ENCODE measurements around the gene ROBO2. TPM values are rescaled to one million over a fixed set of nuclear protein-coding genes. Genes with fewer than 3 reads are reported as not detected.

Gene ROBO2
- polyA plus RNA-seq, 2 of the 4 experiments (the other 2 are of a cell fraction) = 0.04 TPM; not detected in 1

GRCh38 chr3:77536038-77536775 is 496.3 kb downstream of the ROBO2 start:
- no peaks in the 10 kb centered on the region for H3K4me1 ChIP-seq
- H3K9me3 ChIP-seq = no peaks in the 10 kb centered on the region; the same call in 2 of the 3 replicates
- ATAC-seq (no peak), FAIRE-seq (no peak), DNase-seq (ENCODE audit: low read depth in 1 of 2, low spot score in 1 of 2) (no peak)
- 25% methylated on average over 3 of the region's 3 CpGs for WGBS (ENCODE audit: missing lambda C conversion rate)
- H3K27ac ChIP-seq = no peak overlapping the region
- CTCF ChIA-PET = no interaction called here
- H3K4me3 ChIP-seq = no peak overlapping the region
- POLR2A ChIA-PET = no interaction called here
- no peak overlapping the region for H3K4me2 ChIP-seq
- no peak for TF ChIP-seq PBX3 (IDR thresholded peaks at IDR 0.05)
- TF ChIP-seq, protein P1, sequence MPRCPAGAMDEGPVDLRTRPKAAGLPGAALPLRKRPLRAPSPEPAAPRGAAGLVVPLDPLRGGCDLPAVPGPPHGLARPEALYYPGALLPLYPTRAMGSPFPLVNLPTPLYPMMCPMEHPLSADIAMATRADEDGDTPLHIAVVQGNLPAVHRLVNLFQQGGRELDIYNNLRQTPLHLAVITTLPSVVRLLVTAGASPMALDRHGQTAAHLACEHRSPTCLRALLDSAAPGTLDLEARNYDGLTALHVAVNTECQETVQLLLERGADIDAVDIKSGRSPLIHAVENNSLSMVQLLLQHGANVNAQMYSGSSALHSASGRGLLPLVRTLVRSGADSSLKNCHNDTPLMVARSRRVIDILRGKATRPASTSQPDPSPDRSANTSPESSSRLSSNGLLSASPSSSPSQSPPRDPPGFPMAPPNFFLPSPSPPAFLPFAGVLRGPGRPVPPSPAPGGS (IDR thresholded peaks at IDR 0.05) = no peak
- TF ChIP-seq ESRRA (IDR thresholded peaks at IDR 0.05; ENCODE audit: borderline replicate concordance, low read length) = no peak
- TF ChIP-seq JUN (IDR thresholded peaks at IDR 0.05) = no peak
- TF ChIP-seq HES2 (IDR thresholded peaks at IDR 0.05) = no peak
- TF ChIP-seq, protein P2, sequence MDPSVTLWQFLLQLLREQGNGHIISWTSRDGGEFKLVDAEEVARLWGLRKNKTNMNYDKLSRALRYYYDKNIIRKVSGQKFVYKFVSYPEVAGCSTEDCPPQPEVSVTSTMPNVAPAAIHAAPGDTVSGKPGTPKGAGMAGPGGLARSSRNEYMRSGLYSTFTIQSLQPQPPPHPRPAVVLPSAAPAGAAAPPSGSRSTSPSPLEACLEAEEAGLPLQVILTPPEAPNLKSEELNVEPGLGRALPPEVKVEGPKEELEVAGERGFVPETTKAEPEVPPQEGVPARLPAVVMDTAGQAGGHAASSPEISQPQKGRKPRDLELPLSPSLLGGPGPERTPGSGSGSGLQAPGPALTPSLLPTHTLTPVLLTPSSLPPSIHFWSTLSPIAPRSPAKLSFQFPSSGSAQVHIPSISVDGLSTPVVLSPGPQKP (IDR thresholded peaks at IDR 0.05; ENCODE audit: low read depth, low read length) = no peak
- no peak for TF ChIP-seq REST (IDR thresholded peaks at IDR 0.05)
- no peak for TF ChIP-seq MYC (IDR thresholded peaks at IDR 0.05; ENCODE audit: borderline replicate concordance, low read length)

- POLR2A ChIA-PET = no interaction called here
- TF ChIP-seq HOXB5 (CRISPR knock-in tag; IDR thresholded peaks at IDR 0.05) (no peak), BHLHE40 (IDR thresholded peaks at IDR 0.05; ENCODE audit: low read depth, low read length) (no peak), RNF2 (IDR thresholded peaks at IDR 0.05; ENCODE audit: borderline replicate concordance, low read depth) (no peak), ZC3H11A (IDR thresholded peaks at IDR 0.05) (no peak), CBX8 (IDR thresholded peaks at IDR 0.05) (no peak), ESRRA (IDR thresholded peaks at IDR 0.05; ENCODE audit: borderline replicate concordance, low read length) (no peak), HMGXB4 (CRISPR knock-in tag; IDR thresholded peaks at IDR 0.05; ENCODE audit: borderline replicate concordance) (no peak), SMC3 (IDR thresholded peaks at IDR 0.05) (no peak), GATA3 (IDR thresholded peaks at IDR 0.05; ENCODE audit: borderline replicate concordance) (no peak), MYC (IDR thresholded peaks at IDR 0.05; ENCODE audit: borderline replicate concordance, low read length) (no peak), E2F6 (IDR thresholded peaks at IDR 0.05; ENCODE audit: borderline replicate concordance, low read depth) (no peak), CHD2 (IDR thresholded peaks at IDR 0.05; ENCODE audit: low read length, partially characterized antibody) (no peak), TP53 (CRISPR knock-in tag; IDR thresholded peaks at IDR 0.05) (no peak), RARB (CRISPR knock-in tag; IDR thresholded peaks at IDR 0.05) (no peak), MAFK (IDR thresholded peaks at IDR 0.05; ENCODE audit: partially characterized antibody) (no peak)
- TF ChIP-seq, protein P1 (IDR thresholded peaks at IDR 0.05) = no peak
- TF ChIP-seq, protein P3, sequence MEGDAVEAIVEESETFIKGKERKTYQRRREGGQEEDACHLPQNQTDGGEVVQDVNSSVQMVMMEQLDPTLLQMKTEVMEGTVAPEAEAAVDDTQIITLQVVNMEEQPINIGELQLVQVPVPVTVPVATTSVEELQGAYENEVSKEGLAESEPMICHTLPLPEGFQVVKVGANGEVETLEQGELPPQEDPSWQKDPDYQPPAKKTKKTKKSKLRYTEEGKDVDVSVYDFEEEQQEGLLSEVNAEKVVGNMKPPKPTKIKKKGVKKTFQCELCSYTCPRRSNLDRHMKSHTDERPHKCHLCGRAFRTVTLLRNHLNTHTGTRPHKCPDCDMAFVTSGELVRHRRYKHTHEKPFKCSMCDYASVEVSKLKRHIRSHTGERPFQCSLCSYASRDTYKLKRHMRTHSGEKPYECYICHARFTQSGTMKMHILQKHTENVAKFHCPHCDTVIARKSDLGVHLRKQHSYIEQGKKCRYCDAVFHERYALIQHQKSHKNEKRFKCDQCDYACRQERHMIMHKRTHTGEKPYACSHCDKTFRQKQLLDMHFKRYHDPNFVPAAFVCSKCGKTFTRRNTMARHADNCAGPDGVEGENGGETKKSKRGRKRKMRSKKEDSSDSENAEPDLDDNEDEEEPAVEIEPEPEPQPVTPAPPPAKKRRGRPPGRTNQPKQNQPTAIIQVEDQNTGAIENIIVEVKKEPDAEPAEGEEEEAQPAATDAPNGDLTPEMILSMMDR (IDR thresholded peaks at IDR 0.05) = no peak
- CTCF ChIA-PET = no interaction called here
- Histone ChIP-seq H3K9me3 (no peaks in the 10 kb centered on the region; the same call in 2 of the 3 replicates), H3K4me2 (no peak overlapping the region), H3K27ac (no peak overlapping the region), H3K4me3 (no peak overlapping the region), H3K4me1 (no peaks in the 10 kb centered on the region)
- WGBS (ENCODE audit: missing lambda C conversion rate) = 3% methylated on average over 11 of the region's 11 CpGs
- FAIRE-seq = no peak
- DNase-seq (ENCODE audit: low read depth in 1 of 2, low spot score in 1 of 2) = no peak
- ATAC-seq = no peak
These were observed 499.1 kb downstream of the ROBO2 start for GRCh38 chr3:77539014-77539413.
